ENCODE measurements around the gene CARM1.
"Not testable (repeated sequence)": the region's sequence is repeated elsewhere in the genome, so short reads cannot be mapped to it uniquely, and the experiment has no call there.

Gene CARM1

GRCh38 chr19:10928563-10929401 is 57.4 kb downstream of the CARM1 start, which contains the start of the genes TIMM29 and YIPF2:
TIMM29 (plus strand) TSS chr19:10928811; CDS start chr19:10928823, 12 bp downstream.
YIPF2 (minus strand) TSS chr19:10928639; CDS start chr19:10928410, 229 bp downstream.
- Mint-ChIP-seq H3K36me3 (ENCODE audit: low read depth) (peaks cover 19% of the 10 kb centered on the region), H3K9me3 (no peaks in the 10 kb centered on the region), H3K4me3 (peak within 1 kb of the TSS; percentile 94 to 99 (median 96)), H3K27me3 (ENCODE audit: low read depth) (no peaks in the 10 kb centered on the region), H3K27ac (peak within 1 kb of the TSS; percentile 70 to 91 (median 90)), H3K4me1 (peaks cover 4% of the 10 kb centered on the region)
- no peak for TF ChIP-seq CTCF (IDR thresholded peaks at IDR 0.05; ENCODE audit: unreplicated experiment in 3 of 3)

GRCh38 chr19:10929402-10929794 is 58.0 kb downstream of the CARM1 start:
- H3K9me3 Mint-ChIP-seq, result no peaks in the 10 kb centered on the region
- no peak for TF ChIP-seq CTCF (IDR thresholded peaks at IDR 0.05; ENCODE audit: unreplicated experiment in 3 of 3)
- peak overlapping the region in 1 of 3 experiments; percentile 59 for H3K27ac Mint-ChIP-seq
- H3K27me3 Mint-ChIP-seq (ENCODE audit: low read depth), result no peaks in the 10 kb centered on the region
- peaks cover 16% of the 10 kb centered on the region for H3K36me3 Mint-ChIP-seq (ENCODE audit: low read depth)
- H3K4me3 Mint-ChIP-seq, result peak overlapping the region; percentile 84 to 96 (median 94)
- H3K4me1 Mint-ChIP-seq, result peaks cover 4% of the 10 kb centered on the region

GRCh38 chr19:10935371-10936059 is 64.2 kb downstream of the CARM1 start:
- no peaks in the 10 kb centered on the region for H3K27me3 Mint-ChIP-seq (ENCODE audit: low read depth)
- H3K4me3 Mint-ChIP-seq, result no peak overlapping the region
- TF ChIP-seq CTCF (IDR thresholded peaks at IDR 0.05; ENCODE audit: unreplicated experiment in 3 of 3), result no peak
- H3K4me1 Mint-ChIP-seq, result peaks cover 4% of the 10 kb centered on the region
- no peak overlapping the region for H3K27ac Mint-ChIP-seq
- H3K36me3 Mint-ChIP-seq (ENCODE audit: low read depth), result peaks cover 4% of the 10 kb centered on the region
- H3K9me3 Mint-ChIP-seq, result no peaks in the 10 kb centered on the region

- Mint-ChIP-seq H3K36me3 (ENCODE audit: low read depth) (no peaks in the 10 kb centered on the region), H3K27ac (peak overlapping the region; percentile 76 to 93 (median 92)), H3K27me3 (ENCODE audit: low read depth) (no peaks in the 10 kb centered on the region), H3K9me3 (no peaks in the 10 kb centered on the region), H3K4me1 (peaks cover 4% of the 10 kb centered on the region), H3K4me3 (peak overlapping the region; percentile 23 to 46 (median 45))
- peak; percentile 57 to 69 (median 58) for TF ChIP-seq CTCF (IDR thresholded peaks at IDR 0.05; ENCODE audit: unreplicated experiment in 3 of 3)
Observed at GRCh38 chr19:10936661-10937084, 65.3 kb downstream of the CARM1 start.

GRCh38 chr19:10941649-10942048 is 70.3 kb downstream of the CARM1 start:
- H3K36me3 Mint-ChIP-seq (ENCODE audit: low read depth); H3K4me3 Mint-ChIP-seq; H3K27me3 Mint-ChIP-seq (ENCODE audit: low read depth); H3K9me3 Mint-ChIP-seq; H3K4me1 Mint-ChIP-seq: not testable (repeated sequence)
- H3K27ac Mint-ChIP-seq, result peak overlapping the region; percentile 71 to 87 (median 84)

GRCh38 chr19:10943412-10943811 is 72.1 kb downstream of the CARM1 start:
- not testable (repeated sequence) for H3K9me3 Mint-ChIP-seq; H3K4me3 Mint-ChIP-seq; H3K27ac Mint-ChIP-seq; H3K27me3 Mint-ChIP-seq (ENCODE audit: low read depth); H3K36me3 Mint-ChIP-seq (ENCODE audit: low read depth); H3K4me1 Mint-ChIP-seq

All from nephron (organoid).